NK-92 treated with Interleukin-12 subunit alpha and Interleukin-12 subunit beta, amount 100 ng/mL, for 24 hours (cell line): Measurements from ENCODE around the gene CBX4.

ENCODE experiments used
- DNase-seq: peaks from one replicate; lab custom pipeline; 2025; lab: John Stamatoyannopoulos, UW

Gene CBX4

DNA sequence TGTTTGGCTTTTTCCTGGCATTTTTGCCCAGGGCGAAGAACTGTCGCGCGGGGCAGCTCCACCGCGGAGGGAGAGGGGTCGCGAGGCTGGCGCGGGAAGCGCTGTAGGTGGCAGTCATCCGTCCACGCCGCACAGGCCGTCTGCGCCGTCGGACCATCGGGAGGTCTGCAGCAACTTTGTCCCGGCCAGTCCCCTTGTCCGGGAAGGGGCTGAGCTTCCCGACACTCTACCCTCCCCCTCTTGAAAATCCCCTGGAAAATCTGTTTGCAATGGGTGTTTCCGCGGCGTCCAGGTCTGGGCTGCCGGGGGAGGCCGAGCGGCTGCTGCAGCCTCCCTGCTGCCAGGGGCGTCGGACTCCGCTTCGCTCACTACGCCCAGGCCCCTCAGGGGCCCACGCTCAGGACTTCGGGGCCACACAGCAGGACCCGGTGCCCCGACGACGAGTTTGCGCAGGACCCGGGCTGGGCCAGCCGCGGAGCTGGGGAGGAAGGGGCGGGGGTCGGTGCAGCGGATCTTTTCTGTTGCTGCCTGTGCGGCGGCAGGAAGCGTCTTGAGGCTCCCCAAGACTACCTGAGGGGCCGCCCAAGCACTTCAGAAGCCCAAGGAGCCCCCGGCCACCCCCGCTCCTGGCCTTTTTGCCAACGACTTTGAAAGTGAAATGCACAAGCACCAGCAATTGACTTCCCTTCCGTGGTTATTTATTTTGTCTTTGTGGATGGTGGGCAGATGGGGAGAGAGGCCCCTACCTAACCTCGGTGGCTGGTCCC is 2.3 kb upstream of the CBX4 start:
- no peak for DNase-seq

DNA sequence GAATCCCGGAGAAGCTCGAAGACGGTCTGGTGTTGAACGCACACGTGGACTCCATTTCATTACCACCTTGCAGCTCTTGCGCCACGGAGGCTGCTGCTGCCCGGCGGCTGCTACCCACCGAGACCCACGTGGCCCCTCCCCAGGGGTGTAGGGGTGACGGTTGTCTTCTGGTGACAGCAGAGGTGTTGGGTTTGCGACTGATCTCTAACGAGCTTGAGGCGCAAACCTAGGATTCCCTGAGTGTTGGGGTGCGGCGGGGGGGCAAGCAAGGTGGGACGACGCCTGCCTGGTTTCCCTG is 1.7 kb upstream of the CBX4 start:
- no peak for DNase-seq

GRCh38 chr17:79840269-79840988 is 1.2 kb upstream of the CBX4 start:
- no peak for DNase-seq

GRCh38 chr17:79838522-79839274 is 542 bp downstream of the CBX4 start:
- DNase-seq: peak; percentile 44

- DNase-seq: no peak
Observed at GRCh38 chr17:79837888-79838521, 1.2 kb downstream of the CBX4 start.

DNA sequence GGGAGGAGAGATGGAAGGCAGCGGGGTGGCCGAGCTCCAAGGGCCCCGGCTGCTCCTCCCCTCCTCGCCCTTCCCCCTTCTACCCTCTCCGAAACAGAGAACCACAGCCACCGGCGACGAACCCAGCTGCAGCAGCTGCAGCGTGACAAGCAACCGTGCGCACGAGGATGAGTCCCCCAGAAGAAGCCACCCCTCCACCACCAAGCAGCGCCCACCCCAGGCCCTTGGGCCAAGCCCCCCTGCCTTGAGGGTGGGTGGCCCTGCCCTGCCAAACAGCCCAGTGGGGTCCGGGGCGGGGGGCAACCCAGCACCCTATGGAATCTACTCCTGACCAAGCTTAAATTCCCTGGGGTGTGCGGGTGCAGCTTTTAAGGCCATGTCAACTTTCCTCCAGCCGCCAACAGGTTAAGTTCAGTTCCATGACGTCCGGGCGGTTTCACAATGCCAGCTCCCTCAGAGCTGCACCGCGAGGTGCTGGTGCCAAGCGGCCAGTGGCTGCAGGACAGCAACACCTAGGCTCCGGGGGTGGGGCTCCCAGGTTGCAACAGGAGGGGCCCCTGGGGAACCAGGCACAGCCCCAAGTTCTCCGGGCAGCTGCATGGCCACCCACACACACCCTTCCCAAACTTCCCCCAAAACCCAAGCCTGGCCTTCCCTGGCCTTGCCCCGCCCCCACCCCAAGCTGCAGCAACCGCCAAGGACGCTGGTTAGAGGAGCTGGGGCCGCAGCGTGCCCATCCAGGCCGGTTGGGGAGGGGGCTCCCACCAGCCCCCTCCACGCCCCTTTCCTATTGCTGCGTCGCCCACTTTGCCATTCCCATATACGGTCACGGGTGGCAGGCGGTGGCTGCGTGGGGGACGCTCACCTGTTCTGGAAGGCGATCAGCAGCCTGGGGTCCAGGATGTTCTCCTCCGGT is 2.0 kb downstream of the CBX4 start:
- DNase-seq: no peak

- DNase-seq: no peak
Observed at GRCh38 chr17:79836510-79836971, 2.7 kb downstream of the CBX4 start.

- no peak for DNase-seq
Observed at GRCh38 chr17:79835953-79836509, 3.2 kb downstream of the CBX4 start.

GRCh38 chr17:79835470-79835899 is 3.8 kb downstream of the CBX4 start:
- no peak for DNase-seq

GRCh38 chr17:79834565-79835469 is 4.4 kb downstream of the CBX4 start:
- DNase-seq: no peak

GRCh38 chr17:79833744-79834564 is 5.3 kb downstream of the CBX4 start:
- DNase-seq: no peak

GRCh38 chr17:79833110-79833450 is 6.2 kb downstream of the CBX4 start:
- DNase-seq: no peak

DNA sequence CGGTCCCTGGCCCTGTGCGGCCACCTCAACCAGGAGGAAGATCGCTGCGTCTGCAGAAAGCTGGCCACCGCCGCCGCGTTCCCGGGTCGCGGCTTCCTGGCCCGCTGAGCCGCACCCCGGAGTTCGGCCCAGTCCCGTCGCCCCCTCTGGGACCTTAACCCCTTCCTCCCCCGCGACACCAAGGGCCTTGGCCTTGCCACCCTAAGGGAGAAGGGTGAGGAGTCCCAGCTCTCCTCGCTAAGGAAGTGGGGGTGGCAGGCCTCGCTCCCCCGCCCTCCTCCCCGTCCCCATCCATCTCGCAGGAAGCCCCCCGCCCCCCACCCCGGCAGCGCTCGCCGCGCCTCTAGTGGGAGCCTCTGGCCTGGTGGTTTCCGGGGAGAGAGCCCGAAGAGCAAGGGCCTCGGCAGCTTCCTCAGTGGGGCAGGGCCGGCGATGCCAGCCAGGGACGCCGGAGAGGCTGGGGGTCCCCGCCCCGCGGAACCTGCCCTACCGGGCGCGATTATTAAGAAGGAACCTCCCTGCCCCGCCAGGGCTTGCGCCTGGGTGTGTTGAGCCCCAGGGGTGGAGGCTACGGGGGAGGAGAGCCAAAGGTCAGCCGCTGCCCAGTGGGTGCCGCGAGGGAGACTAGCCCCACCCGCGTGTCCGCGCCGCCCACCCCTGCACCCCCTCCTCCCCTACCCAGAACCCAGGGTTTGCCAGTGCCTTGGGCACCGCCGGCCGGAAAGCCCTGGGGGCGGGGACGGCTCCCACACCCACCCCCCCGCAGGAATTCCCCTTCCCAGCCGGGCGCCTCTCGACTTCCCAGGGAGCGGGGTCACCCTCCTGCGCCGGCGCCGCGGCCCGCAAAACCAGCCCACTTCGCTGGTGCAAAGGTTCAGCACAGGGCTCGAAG is 6.8 kb downstream of the CBX4 start:
- no peak for DNase-seq

DNA sequence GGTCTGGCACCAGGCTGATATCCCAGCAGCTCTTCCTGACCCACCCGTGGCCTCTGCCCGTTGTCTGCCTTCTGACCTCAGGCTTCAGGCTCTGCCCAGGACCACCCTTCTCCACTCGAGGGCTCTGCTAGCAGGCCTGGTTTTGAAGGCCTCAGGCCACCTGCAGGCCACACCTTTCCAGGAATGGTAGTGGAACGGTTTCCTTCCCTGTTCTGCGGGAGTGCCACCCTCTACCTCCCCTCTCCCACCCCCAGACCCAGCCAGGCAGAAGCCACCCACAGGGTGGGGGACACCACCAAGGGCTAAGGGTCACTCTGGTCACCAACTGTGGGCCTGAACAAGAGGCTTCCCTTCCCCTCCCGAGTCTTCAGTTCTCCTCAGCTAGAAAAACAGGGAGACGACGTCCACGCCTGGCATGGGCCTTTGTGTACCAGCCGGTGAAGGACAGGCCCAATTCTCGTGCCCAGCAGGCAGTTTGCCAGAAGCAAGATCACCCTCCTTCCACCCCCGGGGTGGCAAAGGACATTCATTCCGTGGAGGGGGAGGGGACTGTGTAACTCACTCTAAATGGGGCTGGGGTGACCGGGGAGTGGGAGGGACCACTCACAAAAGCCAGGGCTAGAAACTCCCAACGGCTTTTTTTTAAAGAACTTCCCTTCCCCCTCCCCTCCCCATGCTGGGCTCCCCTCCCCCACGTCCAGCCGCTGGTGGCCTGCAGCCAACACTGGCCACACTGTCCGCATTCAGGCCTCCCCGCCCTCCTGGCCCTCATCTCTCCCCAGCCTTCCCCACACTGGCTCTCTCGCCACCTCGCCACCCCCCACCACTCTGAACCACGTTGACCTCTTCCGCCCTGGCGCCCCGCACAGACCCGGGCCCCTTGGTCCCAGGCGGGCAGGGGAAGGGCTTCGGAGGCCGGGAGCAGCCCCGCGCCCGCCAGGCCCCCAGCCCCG is 7.7 kb downstream of the CBX4 start:
- no peak for DNase-seq

DNA sequence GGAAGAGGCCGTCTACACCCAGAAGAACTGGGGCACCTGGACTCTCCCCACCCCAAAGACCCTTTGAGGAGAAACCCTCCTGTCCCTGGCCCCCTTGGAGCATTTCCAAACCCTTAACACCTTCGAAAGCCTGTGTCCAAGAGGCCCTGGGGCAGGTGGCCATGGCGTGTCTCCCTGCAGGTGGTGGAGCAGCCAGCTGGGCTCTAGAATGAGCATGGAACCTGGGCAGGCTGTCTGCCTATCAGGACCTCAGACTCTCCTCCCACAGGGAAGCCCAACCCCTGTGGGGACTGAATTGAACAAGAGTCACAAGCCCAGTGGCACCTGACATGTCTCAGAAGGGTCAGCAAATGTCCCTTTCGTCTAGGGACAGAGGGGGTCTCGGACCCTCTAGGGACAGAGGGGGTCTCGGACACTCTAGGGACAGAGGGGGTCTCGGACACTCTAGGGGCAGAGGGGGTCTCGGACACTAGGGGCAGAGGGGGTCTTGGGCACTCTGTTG is 8.4 kb downstream of the CBX4 start:
- DNase-seq: no peak

- no peak for DNase-seq
Observed at GRCh38 chr17:79830303-79830702, 8.9 kb downstream of the CBX4 start.

DNA sequence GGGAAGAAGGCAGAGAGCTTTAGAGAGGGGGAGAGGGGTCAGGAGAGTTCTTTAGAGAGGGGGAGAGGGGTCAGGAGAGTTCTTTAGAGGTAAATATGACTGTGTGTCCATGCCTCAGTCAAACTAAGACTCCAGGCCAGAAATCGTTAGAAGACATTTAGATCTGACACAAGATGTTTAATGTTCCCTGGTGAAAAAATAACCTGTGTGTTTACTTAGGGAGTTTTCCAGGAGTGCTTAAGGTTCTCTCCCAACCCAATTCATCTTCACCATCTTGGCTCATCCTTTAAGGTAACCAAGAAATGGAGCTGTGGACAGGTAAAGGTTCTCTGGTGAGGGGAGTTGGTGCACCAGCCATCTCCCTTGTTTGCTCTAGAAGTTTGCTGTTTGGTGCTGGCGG is 9.8 kb downstream of the CBX4 start:
- no peak for DNase-seq
